ENCODE data around the gene GPC5. TPM values are rescaled to one million over a fixed set of nuclear protein-coding genes. Genes with fewer than 3 reads are reported as not detected.

The GPC5 gene
- total RNA-seq, 4 donors from 2014 or later, result not detected

DNA sequence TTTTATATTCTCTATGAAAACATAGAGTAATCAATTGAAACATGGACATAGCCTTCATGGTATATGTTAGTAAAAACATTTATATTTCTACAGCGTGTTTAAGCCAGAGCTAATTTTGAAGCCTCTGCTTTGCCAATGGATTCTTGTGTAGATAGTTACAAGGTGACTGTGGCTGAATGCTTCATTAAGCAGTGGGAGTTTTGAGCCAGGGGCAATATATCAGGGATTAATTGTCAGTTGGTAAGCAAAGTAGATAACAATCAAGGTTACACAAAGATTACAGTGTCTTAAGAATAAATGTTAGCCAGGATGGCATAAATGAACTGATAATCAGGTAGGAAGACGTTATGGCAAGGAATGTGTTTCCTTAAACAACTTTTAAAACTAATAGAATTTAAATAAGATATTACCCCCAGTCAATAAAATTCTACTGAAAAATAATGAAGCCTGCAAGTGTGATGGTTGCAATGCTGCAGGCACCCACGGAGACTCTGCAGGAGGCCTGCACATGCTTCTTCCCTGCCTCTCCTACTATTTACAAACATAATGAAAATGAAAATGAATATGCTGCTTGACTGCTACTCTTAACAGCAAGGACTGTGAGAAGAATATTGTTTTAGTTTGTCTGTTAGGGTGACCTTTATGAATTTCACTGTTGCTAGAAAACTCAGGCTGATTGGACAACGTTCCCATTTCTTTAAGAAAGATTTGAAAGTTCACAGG lies 588.5 kb downstream of the GPC5 start:
- H3K9me3 ChIP-seq, result no peaks in the 10 kb centered on the region
- intact Hi-C loops (cut with DNase I; ENCODE audit: low total_unique reads) (no loop called here), in situ Hi-C loops (cut with MboI; ENCODE audit: low sequenced_read_pairs in 4 of 4) (no loop called here)
- H3K27ac ChIP-seq, result no peak overlapping the region
- no peak for TF ChIP-seq POLR2A (IDR thresholded peaks at IDR 0.05)
- TF ChIP-seq, protein P1, sequence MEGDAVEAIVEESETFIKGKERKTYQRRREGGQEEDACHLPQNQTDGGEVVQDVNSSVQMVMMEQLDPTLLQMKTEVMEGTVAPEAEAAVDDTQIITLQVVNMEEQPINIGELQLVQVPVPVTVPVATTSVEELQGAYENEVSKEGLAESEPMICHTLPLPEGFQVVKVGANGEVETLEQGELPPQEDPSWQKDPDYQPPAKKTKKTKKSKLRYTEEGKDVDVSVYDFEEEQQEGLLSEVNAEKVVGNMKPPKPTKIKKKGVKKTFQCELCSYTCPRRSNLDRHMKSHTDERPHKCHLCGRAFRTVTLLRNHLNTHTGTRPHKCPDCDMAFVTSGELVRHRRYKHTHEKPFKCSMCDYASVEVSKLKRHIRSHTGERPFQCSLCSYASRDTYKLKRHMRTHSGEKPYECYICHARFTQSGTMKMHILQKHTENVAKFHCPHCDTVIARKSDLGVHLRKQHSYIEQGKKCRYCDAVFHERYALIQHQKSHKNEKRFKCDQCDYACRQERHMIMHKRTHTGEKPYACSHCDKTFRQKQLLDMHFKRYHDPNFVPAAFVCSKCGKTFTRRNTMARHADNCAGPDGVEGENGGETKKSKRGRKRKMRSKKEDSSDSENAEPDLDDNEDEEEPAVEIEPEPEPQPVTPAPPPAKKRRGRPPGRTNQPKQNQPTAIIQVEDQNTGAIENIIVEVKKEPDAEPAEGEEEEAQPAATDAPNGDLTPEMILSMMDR (IDR thresholded peaks at IDR 0.05 in 4 of 5, conservative IDR thresholded peaks at IDR 0.05 in 1 of 5), result no peak
- H3K4me1 ChIP-seq, result no peaks in the 10 kb centered on the region
- ATAC-seq (no peak), DNase-seq (no peak)
- no peak overlapping the region for H3K4me3 ChIP-seq
- no peaks in the 10 kb centered on the region for H3K27me3 ChIP-seq
- H3K36me3 ChIP-seq, result no peaks in the 10 kb centered on the region

DNA sequence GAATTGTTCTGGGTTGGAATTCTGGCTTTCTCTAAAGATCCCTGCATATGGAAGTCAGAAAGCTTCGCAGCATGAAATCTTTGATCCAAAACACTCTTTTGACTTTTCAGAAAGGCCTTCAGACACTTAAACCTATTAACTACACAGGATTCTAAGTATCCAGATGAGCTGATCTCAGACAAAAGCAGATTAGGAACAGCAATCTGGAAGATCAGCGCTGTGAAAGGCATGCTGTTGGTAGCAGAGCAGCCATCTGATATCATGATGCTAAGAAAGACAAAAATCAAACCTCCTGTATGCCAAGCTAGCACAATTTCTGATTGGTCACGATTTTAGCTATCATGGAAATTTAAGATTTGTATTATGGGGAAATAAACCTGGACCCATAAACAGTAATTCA lies 589.9 kb downstream of the GPC5 start:
- Histone ChIP-seq H3K4me1 (no peaks in the 10 kb centered on the region), H3K36me3 (no peaks in the 10 kb centered on the region), H3K27ac (no peak overlapping the region), H3K27me3 (no peaks in the 10 kb centered on the region), H3K4me3 (no peak overlapping the region), H3K9me3 (no peaks in the 10 kb centered on the region)
- intact Hi-C loops (cut with DNase I; ENCODE audit: low total_unique reads), result no loop called here
- no peak for DNase-seq
- TF ChIP-seq, protein P1 (IDR thresholded peaks at IDR 0.05 in 4 of 5, conservative IDR thresholded peaks at IDR 0.05 in 1 of 5), result no peak
- TF ChIP-seq POLR2A (IDR thresholded peaks at IDR 0.05), result no peak
- ATAC-seq, result no peak
- in situ Hi-C loops (cut with MboI; ENCODE audit: low sequenced_read_pairs in 4 of 4), result no loop called here

DNA sequence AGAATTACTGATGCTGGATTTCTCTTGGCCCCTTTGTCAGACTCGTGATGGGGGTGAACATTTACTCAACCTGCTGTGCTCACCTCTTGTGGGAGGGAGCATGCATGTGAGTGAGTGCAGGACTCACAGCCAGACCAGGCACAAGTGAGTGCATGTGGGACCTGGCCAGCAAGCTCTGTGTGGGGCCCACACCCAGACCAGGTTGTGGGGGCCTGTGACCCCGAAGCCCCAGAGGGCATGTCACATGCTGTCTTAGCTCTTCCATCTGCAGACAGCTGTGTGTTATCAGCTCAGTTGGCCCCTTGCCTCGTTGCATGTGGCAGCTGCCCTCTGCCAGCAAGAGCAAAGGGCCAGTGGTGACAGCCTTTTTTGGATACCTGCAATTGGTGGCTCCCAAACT lies 614.4 kb downstream of the GPC5 start:
- no peaks in the 10 kb centered on the region for H3K27me3 ChIP-seq
- H3K36me3 ChIP-seq, result no peaks in the 10 kb centered on the region
- ATAC-seq (no peak), DNase-seq (no peak)
- H3K27ac ChIP-seq, result no peak overlapping the region
- in situ Hi-C loops (cut with MboI; ENCODE audit: low sequenced_read_pairs in 4 of 4), result no loop called here
- intact Hi-C loops (cut with DNase I; ENCODE audit: low total_unique reads), result no loop called here
- TF ChIP-seq, protein P1 (IDR thresholded peaks at IDR 0.05 in 4 of 5, conservative IDR thresholded peaks at IDR 0.05 in 1 of 5), result no peak
- no peak for TF ChIP-seq POLR2A (IDR thresholded peaks at IDR 0.05)
- H3K4me1 ChIP-seq, result no peaks in the 10 kb centered on the region
- no peaks in the 10 kb centered on the region for H3K9me3 ChIP-seq
- no peak overlapping the region for H3K4me3 ChIP-seq

DNA sequence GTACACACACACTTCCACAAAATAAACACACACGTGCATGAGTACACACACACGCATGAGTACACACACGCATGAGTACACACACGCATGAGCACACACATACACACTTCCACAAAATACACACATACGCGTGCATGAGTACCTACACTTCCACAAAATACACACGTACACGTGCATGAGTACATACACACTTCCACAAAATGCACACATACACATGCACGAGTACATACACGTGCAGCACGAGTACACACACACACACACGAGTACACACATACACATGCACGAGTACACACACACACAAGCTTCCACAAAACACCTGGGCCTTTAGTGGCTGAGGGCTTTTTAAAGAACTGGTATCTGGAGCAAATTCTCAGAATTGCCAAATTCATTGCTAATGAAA lies 619.3 kb downstream of the GPC5 start:
- Histone ChIP-seq H3K9me3 (no peaks in the 10 kb centered on the region), H3K36me3 (no peaks in the 10 kb centered on the region), H3K27me3 (no peaks in the 10 kb centered on the region), H3K27ac (no peak overlapping the region), H3K4me1 (no peaks in the 10 kb centered on the region), H3K4me3 (no peak overlapping the region)
- no peak for DNase-seq
- intact Hi-C loops (cut with DNase I; ENCODE audit: low total_unique reads) (no loop called here), in situ Hi-C loops (cut with MboI; ENCODE audit: low sequenced_read_pairs in 4 of 4) (no loop called here)
- no peak for ATAC-seq
- TF ChIP-seq, protein P1 (IDR thresholded peaks at IDR 0.05 in 4 of 5, conservative IDR thresholded peaks at IDR 0.05 in 1 of 5), result no peak
- TF ChIP-seq POLR2A (IDR thresholded peaks at IDR 0.05), result no peak

GRCh38 chr13:92028695-92029094 lies 630.3 kb downstream of the GPC5 start:
- Histone ChIP-seq H3K4me3 (no peak overlapping the region), H3K27ac (no peak overlapping the region), H3K36me3 (no peaks in the 10 kb centered on the region), H3K27me3 (no peaks in the 10 kb centered on the region), H3K9me3 (no peaks in the 10 kb centered on the region), H3K4me1 (no peaks in the 10 kb centered on the region)
- intact Hi-C loops (cut with DNase I; ENCODE audit: low total_unique reads) (no loop called here), in situ Hi-C loops (cut with MboI; ENCODE audit: low sequenced_read_pairs in 4 of 4) (no loop called here)
- no peak for TF ChIP-seq POLR2A (IDR thresholded peaks at IDR 0.05)
- TF ChIP-seq, protein P1 (IDR thresholded peaks at IDR 0.05 in 4 of 5, conservative IDR thresholded peaks at IDR 0.05 in 1 of 5), result no peak
- ATAC-seq, result no peak
- DNase-seq, result no peak

All from gastrocnemius medialis (tissue), 4 donors.